Activated effector memory CD4-positive, alpha-beta T cell treated with Interleukin-2 at 50 U/mL for 16 hours (primary cell): ENCODE data around the gene SPOCK1.
"Not testable (repeated sequence)": the region's sequence is repeated elsewhere in the genome, so short reads cannot be mapped to it uniquely, and the experiment has no call there.

Experiments used
- DNase-seq: peaks from one replicate; pipeline ENCODE4 v3.0.0-alpha.2; 2020

The SPOCK1 gene

GRCh38 chr5:136994154-136994553, 505.0 kb downstream of the SPOCK1 start:
- DNase-seq, result no peak

GRCh38 chr5:136992796-136993489, 506.2 kb downstream of the SPOCK1 start:
- no peak for DNase-seq

DNA sequence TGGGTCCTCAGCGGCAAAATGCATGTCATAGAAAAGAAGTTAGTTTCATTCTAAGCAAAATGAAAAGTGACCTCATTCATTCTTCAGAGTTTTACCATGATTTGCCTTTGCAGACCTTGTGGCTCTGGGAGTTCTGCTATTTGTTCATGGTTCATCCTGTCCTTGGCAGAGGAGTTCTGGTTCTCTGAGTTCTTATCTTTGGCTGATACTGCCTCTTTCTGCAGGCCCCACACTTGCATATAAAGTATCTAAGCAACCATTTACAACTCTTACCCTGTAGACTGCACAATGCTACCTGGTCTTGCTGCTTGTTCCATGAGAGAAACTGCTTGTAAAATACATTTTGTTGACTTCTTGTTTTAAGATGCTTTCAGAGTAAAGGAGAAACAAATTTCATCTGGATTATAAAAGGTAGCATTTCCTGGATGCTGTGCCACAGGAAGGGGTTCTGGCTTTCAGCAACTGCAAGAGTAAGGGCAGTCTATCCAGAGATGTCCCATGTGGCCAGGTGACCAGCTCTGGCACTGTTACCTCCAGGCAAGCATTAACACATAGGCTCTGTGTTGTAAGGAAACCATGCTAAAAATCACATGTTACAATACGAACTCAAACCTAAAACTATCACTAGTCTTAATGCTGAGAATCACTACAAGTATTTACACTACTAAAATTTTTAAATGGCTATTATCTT, 513.2 kb downstream of the SPOCK1 start:
- DNase-seq, result no peak

GRCh38 chr5:136984772-136985446, 514.2 kb downstream of the SPOCK1 start:
- no peak for DNase-seq

DNA sequence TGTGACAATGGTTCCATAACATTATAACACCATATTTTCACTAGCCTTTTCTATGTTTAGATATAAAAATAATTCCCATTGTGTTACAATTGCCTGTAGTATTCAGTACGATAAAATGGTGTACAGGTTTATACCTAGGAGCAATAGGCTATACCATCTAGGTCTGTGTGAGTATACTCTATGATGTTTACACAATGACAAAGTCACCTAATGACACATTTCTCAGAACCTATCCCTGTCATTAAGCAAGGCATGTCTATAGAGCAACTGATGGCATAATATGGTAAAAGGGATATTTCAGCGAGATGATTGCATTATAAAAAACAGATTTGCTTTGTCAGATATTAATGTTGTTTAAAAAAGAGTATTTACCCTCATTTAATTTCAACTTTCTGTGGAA, 517.2 kb downstream of the SPOCK1 start:
- no peak for DNase-seq

- DNase-seq, result no peak
Observed at GRCh38 chr5:136979131-136979530, 520.0 kb downstream of the SPOCK1 start.

DNA sequence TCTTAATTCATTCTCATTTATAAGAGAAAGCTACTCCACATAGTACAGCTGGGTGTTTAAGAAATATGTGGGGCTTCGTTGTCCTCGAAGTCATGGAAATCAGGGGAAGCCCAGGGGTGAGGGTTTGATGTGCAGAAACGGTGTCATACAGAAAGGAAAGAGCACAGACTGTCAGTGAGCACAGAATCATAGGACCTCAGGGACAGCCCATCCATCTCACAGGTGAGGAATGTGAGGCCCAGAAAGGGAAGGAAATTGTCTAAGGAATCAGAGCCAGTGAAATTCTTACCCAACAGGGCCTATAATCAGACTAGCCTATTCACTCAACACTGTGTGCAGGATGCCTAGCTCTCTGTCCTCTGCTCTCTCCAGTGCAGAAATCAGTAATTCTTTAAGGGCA, 535.6 kb downstream of the SPOCK1 start:
- DNase-seq, result no peak

DNA sequence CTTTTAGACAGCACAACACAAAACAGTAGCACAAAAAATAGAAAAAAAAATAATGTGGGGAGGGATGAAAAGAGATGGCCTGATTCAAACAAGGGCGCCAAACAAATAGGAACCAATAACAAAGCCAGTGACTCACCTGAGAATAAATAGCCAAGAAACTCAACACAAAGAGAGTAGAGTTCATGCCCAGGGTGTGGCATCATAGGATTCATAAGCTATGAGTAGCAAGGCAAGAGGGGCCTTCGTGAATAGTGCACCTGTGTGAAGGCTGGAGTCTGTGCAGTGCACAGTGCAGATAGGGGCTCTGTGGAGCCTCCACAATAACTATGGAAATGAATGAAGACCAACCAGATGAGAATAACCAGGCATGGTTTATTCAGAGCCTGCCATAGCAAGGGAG, 541.7 kb downstream of the SPOCK1 start:
- DNase-seq, result no peak

GRCh38 chr5:136954142-136954541, 545.0 kb downstream of the SPOCK1 start:
- not testable (repeated sequence) for DNase-seq

DNA sequence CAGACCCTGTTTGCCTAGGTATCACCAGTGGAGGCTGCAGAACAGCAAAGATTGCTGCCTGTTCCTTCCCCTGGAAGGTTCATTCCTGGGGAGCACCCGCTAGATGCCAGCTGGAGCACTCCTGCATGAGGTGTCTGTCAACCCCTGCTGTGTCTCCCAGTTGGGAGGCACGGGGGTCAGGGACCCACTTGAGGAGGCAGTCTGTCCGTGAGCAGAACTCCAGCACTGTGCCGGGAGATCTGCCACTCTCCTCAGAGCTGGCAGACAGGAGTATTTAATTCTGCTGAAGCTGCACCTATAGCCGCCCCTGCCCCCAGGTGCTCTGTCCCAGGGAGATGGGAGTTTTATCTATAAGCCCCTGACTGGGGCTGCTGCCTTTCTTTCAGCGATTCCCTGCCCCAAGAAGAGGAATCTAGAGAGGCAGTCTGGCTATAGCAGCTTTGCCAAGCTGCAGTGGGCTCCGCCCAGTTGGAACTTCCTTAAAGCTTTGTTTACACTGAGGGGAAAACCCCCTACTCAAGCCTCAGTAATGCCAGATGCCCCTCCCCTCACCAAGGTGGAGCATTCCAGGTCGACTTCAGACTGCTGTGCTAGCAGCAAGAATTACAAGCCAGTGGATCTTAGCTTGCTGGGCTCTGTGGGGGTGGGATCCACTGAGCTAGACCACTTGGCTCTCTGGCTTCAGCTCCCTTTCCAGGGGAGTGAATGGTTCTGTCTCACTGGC, 545.6 kb downstream of the SPOCK1 start:
- not testable (repeated sequence) for DNase-seq

GRCh38 chr5:136927571-136927970, 571.6 kb downstream of the SPOCK1 start:
- no peak for DNase-seq

GRCh38 chr5:136926073-136926472, 573.1 kb downstream of the SPOCK1 start:
- no peak for DNase-seq
